ENCODE results near the gene PRKCA.

GRCh38 chr17:66542967-66543520 lies 240.6 kb downstream of the PRKCA start:
- TF ChIP-seq CTCF (IDR thresholded peaks at IDR 0.05; ENCODE audit: insufficient read depth, low read length) = no peak
- TF ChIP-seq, protein P1, sequence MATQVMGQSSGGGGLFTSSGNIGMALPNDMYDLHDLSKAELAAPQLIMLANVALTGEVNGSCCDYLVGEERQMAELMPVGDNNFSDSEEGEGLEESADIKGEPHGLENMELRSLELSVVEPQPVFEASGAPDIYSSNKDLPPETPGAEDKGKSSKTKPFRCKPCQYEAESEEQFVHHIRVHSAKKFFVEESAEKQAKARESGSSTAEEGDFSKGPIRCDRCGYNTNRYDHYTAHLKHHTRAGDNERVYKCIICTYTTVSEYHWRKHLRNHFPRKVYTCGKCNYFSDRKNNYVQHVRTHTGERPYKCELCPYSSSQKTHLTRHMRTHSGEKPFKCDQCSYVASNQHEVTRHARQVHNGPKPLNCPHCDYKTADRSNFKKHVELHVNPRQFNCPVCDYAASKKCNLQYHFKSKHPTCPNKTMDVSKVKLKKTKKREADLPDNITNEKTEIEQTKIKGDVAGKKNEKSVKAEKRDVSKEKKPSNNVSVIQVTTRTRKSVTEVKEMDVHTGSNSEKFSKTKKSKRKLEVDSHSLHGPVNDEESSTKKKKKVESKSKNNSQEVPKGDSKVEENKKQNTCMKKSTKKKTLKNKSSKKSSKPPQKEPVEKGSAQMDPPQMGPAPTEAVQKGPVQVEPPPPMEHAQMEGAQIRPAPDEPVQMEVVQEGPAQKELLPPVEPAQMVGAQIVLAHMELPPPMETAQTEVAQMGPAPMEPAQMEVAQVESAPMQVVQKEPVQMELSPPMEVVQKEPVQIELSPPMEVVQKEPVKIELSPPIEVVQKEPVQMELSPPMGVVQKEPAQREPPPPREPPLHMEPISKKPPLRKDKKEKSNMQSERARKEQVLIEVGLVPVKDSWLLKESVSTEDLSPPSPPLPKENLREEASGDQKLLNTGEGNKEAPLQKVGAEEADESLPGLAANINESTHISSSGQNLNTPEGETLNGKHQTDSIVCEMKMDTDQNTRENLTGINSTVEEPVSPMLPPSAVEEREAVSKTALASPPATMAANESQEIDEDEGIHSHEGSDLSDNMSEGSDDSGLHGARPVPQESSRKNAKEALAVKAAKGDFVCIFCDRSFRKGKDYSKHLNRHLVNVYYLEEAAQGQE (IDR thresholded peaks at IDR 0.05; ENCODE audit: insufficient replicate concordance, low read depth) = no peak

All from HL-60 (cell line).